GM12801 (cell line): Measurements from ENCODE around the gene MAPK8.

Source experiments
- TF ChIP-seq, protein P1 (sequence below): IDR thresholded peaks from one replicate; pipeline ENCODE4 v1.5.1; 2011; ENCODE audit warnings: control low read depth; ENCODE audit not compliant: insufficient read length; ENCODE audit errors: extremely low read depth

MAPK8 gene

DNA sequence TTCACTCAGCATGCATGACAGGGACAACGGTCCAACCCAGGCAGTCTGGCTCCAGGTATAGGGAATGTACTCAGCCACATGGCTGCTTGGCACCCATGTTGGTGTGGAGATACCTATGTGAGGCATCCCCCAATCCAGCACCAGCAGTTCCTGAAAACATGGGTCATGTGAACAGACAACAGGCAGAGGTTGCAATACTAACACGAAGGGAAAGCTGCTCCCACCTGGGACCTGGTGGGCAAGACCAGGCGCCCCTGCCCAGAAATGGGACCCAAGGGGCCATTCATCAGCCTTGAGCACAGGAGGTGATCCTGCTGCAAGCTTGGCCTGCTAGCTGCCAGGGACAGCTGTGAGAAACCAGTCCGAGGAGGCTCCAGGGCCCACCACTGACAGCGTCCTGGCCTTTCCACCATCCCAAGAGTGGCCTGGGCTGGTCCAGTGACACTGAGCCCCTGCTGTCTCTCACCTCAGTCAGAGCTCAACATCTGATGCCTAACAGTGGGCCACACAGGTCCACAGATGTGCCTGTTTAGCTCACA is 156.1 kb downstream of the MAPK8 start:
- TF ChIP-seq, protein P1, sequence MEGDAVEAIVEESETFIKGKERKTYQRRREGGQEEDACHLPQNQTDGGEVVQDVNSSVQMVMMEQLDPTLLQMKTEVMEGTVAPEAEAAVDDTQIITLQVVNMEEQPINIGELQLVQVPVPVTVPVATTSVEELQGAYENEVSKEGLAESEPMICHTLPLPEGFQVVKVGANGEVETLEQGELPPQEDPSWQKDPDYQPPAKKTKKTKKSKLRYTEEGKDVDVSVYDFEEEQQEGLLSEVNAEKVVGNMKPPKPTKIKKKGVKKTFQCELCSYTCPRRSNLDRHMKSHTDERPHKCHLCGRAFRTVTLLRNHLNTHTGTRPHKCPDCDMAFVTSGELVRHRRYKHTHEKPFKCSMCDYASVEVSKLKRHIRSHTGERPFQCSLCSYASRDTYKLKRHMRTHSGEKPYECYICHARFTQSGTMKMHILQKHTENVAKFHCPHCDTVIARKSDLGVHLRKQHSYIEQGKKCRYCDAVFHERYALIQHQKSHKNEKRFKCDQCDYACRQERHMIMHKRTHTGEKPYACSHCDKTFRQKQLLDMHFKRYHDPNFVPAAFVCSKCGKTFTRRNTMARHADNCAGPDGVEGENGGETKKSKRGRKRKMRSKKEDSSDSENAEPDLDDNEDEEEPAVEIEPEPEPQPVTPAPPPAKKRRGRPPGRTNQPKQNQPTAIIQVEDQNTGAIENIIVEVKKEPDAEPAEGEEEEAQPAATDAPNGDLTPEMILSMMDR, result no peak

DNA sequence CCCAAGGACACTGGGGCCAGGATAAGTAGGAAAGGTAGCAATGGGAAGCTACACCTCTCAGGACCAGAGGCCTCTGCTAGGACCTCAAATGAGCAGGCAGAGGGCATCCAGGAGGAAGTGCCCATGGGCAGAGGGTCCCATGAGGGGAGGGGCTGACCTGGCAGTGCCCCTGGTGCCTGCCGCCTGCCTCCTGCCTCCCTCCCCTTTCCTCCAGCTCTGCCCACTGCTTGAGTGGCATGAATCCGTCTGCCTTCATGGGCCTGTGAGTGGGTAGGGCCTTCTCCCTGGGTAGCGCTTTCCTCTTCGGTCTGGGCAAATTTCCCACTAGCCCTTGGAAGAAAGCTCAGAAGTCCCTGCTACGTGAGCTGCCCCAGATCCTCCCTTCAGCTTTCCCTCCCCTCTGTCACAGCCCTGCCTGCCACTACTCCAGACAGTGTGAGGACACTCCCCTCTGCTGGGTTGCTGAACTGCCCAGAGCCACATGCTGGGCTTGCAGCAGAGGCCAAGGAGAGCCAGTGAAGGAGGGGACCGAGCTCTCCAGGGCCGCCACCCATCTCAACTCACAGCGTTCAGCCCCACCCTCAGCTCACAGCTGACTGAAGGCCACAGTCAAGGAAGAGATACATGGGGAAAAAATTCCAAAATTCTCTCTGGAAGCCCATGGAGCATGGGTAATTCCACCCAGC is 157.0 kb downstream of the MAPK8 start:
- TF ChIP-seq, protein P1, result no peak

GRCh38 chr10:48464121-48464870 is 157.8 kb downstream of the MAPK8 start:
- TF ChIP-seq, protein P1, result no peak

DNA sequence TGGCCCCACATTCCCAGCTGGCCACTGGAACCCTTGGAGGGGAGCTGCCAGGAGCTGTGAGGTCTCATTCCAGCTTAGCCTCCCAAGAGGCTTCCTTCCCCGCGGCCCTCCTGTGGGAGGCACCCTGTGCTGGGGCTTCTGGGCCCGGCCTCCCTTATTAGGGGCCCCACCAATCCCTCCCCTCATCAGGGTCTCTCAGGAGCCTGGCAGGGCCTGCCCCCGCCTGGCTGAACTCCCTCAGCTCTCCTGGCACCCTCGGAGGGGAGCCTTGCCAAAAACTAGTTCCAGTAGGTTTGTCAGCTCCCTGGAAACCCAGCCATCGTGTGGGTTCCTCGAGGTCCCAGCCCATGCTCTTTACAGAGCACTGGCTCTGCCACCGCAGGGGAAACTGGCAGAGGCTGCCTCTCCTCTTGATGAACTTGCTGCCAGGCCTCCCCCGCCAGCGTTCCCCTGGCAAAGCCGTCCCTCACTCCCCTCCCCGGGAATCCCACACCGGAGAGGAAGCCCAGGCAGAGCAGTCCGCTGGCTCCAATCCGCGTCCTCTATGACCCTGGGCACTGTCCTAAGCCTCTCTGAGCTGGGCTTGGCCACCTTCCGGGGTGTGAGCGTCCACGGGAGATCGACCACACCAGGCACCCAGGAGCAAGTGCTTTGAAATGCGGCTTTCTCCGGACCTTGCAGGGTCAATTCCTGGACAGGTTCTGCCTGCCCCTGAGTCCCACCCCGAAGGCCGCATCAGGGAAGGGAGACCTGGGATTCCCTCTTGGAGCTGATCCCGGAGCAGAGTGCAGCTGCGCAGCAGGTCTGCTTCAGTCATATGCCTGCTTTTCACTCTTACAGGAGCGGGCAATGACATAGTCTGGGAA is 158.6 kb downstream of the MAPK8 start:
- TF ChIP-seq, protein P1, result no peak

DNA sequence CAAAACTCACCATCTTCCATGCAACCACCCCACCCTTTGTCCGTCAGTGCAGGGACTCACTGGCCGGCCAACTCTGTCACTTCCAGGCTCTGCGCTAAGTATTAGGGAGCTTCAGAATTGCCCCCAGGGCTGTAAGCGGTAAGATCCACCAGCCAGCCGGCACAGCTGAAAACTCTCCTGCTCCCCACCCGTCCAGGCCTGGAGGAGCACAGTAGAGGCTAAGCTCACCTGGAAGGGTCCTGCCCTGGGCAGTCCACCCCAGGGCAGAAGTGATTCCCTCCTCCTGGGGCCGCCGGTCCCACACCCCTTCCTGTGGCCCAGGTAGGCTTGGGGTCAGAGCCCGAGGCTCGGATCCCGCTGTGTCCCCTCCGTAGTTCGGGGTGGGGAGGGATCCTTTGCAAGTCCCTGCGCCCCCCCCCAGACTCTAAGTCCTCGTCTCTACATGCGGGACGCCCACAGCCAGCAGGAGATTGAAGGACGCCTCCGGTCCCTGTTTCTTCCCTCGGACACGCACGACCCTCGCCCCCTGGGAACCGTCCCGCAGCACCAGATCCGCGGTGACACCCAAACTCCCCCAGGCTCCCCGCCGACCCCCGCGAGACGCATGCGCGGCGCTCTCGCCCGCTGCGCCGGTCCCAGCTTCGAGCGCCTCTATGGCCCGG is 159.5 kb downstream of the MAPK8 start:
- TF ChIP-seq, protein P1, result no peak

DNA sequence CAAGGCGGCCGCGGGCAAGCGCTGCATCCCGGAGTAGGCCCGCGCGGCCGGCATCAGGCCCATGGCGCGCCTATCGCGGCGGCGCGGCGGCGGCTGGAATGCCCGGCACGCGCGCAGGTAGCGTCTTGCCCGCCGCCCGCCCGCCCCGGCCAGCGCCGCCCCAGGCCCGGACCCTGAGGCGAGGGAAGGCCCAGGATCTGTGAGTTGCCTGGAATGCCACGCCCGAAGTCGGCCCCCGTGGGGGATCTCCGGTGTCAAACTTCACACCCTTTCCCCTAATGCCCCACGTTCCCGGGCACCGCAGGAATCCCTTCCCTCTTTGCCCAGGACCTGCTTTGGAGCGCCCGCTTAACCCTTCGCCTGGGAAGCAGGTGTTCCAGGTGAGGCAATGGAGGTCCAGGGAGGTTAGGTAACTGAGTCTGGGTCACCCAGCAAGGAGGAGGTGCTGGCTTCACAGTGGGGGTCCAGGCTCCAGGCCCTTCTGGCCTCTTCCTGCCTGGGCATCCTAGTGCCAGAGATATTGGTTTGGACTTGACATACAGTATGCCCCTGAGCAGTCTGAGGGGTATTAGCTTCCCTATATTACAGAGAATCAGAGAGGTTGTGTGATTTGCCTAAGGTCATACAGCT is 160.2 kb downstream of the MAPK8 start:
- TF ChIP-seq, protein P1, result no peak
